H1 (cell line): ENCODE measurements around the gene ZNF511. TPM values are rescaled to one million over a fixed set of nuclear protein-coding genes. Genes with fewer than 3 reads are reported as not detected.

Source experiments
- BACH1 ChIP-seq: IDR thresholded peaks from 2 replicates; pipeline ENCODE4 v1.6.1; 2012; ENCODE audit warnings: low read length, improper control_type of control experiment
- CEBPB ChIP-seq: IDR thresholded peaks from 2 replicates; pipeline ENCODE4 v1.6.1; 2012; ENCODE audit warnings: low read depth, low read length
- CHD1 ChIP-seq: IDR thresholded peaks from 2 replicates; pipeline ENCODE4 v1.6.1; 2012; ENCODE audit warnings: low read depth, low read length, improper control_type of control experiment
- CHD7 ChIP-seq: fragments of 300-600 bp; sonication (generic); IDR thresholded peaks from 2 replicates; pipeline ENCODE4 v1.7.1; 2012; ENCODE audit warnings: low read length, moderate library complexity, mild to moderate bottlenecking, inconsistent platforms; ENCODE audit not compliant: insufficient replicate concordance
- CREB1 ChIP-seq: IDR thresholded peaks from 2 replicates; pipeline ENCODE4 v1.6.1; 2012; ENCODE audit warnings: inconsistent platforms
- EP300 ChIP-seq, 2 experiments: IDR thresholded peaks; 1 replicate in 1 of 2; 2 replicates in 1 of 2; pipeline ENCODE4 v1.6.1; 2011 to 2012; ENCODE audit warnings: low read depth in 2 of 2, low read length in 2 of 2, mild to moderate bottlenecking in 2 of 2, borderline replicate concordance in 1 of 2, inconsistent platforms in 1 of 2, moderate library complexity in 1 of 2
- EZH2 ChIP-seq: fragments of 200-600 bp; sonication (generic); IDR thresholded peaks from 2 replicates; pipeline ENCODE4 v1.7.1; 2012; ENCODE audit warnings: low read depth, mild to moderate bottlenecking, moderate library complexity, low read length, inconsistent platforms; ENCODE audit not compliant: severe bottlenecking
- FOSL1 ChIP-seq: IDR thresholded peaks from 2 replicates; pipeline ENCODE4 v1.6.1; 2011; ENCODE audit warnings: mild to moderate bottlenecking, low read depth, low read length, moderate library complexity; ENCODE audit not compliant: insufficient read depth
- POU5F1 ChIP-seq: IDR thresholded peaks from 2 replicates; pipeline ENCODE4 v1.6.1; 2011; ENCODE audit warnings: low read depth, mild to moderate bottlenecking, low read length, moderate library complexity
- RBBP5 ChIP-seq: IDR thresholded peaks from 2 replicates; pipeline ENCODE4 v1.7.1; 2012; ENCODE audit warnings: low read depth, mild to moderate bottlenecking, inconsistent platforms, low read length, moderate library complexity, borderline replicate concordance
- RXRA ChIP-seq: IDR thresholded peaks from 2 replicates; pipeline ENCODE4 v1.6.1; 2011; ENCODE audit warnings: low read depth, mild to moderate bottlenecking, low read length, moderate library complexity; ENCODE audit not compliant: insufficient read depth
- SUZ12 ChIP-seq: fragments of 200-600 bp; sonication (generic); IDR thresholded peaks from 2 replicates; pipeline ENCODE4 v1.6.1; 2012; ENCODE audit warnings: mild to moderate bottlenecking, inconsistent platforms, low read length, moderate library complexity, mixed read lengths
- polyA plus RNA-seq, 7 experiments: library from polyadenylated mRNA; depleted of rRNA in 3 of 7; stranded (reverse) in 5 of 7; unstranded in 2 of 7; fragments of >200 nt in 5 of 7; fragments of 200-250 nt in 2 of 7; gene quantifications; 1 replicate in 5 of 7; 2 replicates in 1 of 7; 4 replicates in 1 of 7; pipeline versions ENCODE4 v1.2.1 to v1.2.3, GENCODE V29; 2011 to 2013; ENCODE audit warnings: missing spikeins in 2 of 7, mixed read lengths in 2 of 7
- total RNA-seq: library from RNA; stranded (reverse); fragmentation: NEBNext Ultra II Directional; extraction: Animal tissue kit (Norgen Biotek cat#: 25700); gene quantifications from 2 replicates; pipeline ENCODE4 v1.2.1, GENCODE V29; 2021

Gene ZNF511
- total and polyA plus RNA-seq, 2 of the 8 experiments (the other 6 are each of a cell fraction or from before 2014, with no cell fraction given) = 55.4 to 71.7 TPM

DNA sequence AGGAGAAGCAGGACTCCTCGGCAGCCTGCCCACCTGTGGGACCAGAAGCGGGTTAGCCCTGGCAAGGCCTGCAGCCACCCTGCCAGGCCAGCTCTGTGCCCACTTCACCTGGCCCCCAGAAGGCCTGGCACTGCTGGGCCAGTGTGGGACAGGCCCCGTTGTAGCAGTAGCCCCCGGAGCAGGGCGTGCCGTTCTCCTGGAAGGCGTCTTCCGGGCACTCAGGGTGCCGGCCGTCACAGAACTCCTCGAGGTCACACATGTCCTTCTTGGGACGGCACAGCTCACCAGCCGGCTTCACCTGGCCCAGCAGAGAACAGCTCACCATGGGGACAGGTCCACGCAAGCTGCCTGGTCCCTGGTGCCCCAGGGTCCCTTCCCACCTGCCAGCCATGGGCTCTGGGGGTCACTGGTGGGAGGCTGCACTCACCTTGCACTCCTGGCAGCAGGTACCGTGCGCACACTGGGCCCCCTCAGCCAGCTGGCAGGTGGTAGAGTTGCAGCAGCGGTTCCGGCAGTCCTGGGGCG is 37.9 kb upstream of the ZNF511 start (continued):
- TF ChIP-seq CHD7 = no peak
- TF ChIP-seq CREB1 = no peak
- no peak for TF ChIP-seq POU5F1
- TF ChIP-seq RBBP5 = no peak
- TF ChIP-seq EZH2 = no peak
- no peak for TF ChIP-seq EP300 (IDR thresholded peaks at IDR 0.05; ENCODE audit: borderline replicate concordance in 1 of 2, low read depth in 2 of 2, low read length in 2 of 2)
- no peak for TF ChIP-seq BACH1
- TF ChIP-seq FOSL1 = no peak
- TF ChIP-seq SUZ12 = no peak
- TF ChIP-seq RXRA = no peak
- no peak for TF ChIP-seq CEBPB
- TF ChIP-seq CHD1 = no peak
